Bronchial epithelial cell (primary cell): ENCODE measurements around the gene ETS2. TPM values are rescaled to one million over a fixed set of nuclear protein-coding genes. Genes with fewer than 3 reads are reported as not detected.
A peak's percentile ranks its signal among the peaks of the same experiment; 100 is the strongest.

Experiments
- DNase-seq: peaks from one replicate; pipeline ENCODE4 v3.0.0-alpha.2; 2010; ENCODE audit warnings: low read depth
- FAIRE-seq: peaks from 2 replicates; lab custom pipeline; 2011; peaks lifted over from hg19 to GRCh38; lab: Jason Lieb, UNC
- H3K27me3 ChIP-seq: 2 replicates; pipeline ENCODE4 v1.5.1; 2011; ENCODE audit warnings: low read length; ENCODE audit not compliant: control insufficient read depth, insufficient read depth
- H3K36me3 ChIP-seq: 2 replicates; pipeline ENCODE4 v1.5.1; 2011; ENCODE audit warnings: low read length; ENCODE audit not compliant: control insufficient read depth, insufficient read depth
- H3K4me3 ChIP-seq: 2 replicates; pipeline ENCODE4 v1.5.1; 2011; ENCODE audit warnings: mild to moderate bottlenecking, low read depth, low read length, control low read depth
- CTCF ChIP-seq: IDR thresholded peaks from 2 replicates; pipeline ENCODE4 v1.5.1; 2011; ENCODE audit warnings: mild to moderate bottlenecking, moderate library complexity, low read length, control low read depth, inconsistent platforms; ENCODE audit not compliant: insufficient read depth, severe bottlenecking
- total RNA-seq: library from RNA; depleted of rRNA; stranded (reverse); fragments of >200 nt; gene quantifications from 2 replicates; pipeline ENCODE4 v1.2.1, GENCODE V29; 2014

The ETS2 gene
- total RNA-seq, 1 donor from 2014 or later = 144 TPM

GRCh38 chr21:38813547-38813946 is 7.8 kb downstream of the ETS2 start:
- H3K27me3 ChIP-seq = no peaks in the 10 kb centered on the region

GRCh38 chr21:38814126-38815059 is 8.7 kb downstream of the ETS2 start:
- Histone ChIP-seq H3K36me3 (peaks cover 38% of the 10 kb centered on the region), H3K4me3 (no peak overlapping the region), H3K27me3 (no peaks in the 10 kb centered on the region)
- no peak for TF ChIP-seq CTCF
- FAIRE-seq (no peak), DNase-seq (no peak)

More at GRCh38 chr21:38813547-38813946, 7.8 kb downstream of the ETS2 start:
- Histone ChIP-seq H3K36me3 (peaks cover 39% of the 10 kb centered on the region), H3K4me3 (no peak overlapping the region)
- FAIRE-seq = no peak
- no peak for TF ChIP-seq CTCF
- no peak for DNase-seq

GRCh38 chr21:38815060-38815405 is 9.3 kb downstream of the ETS2 start:
- DNase-seq (peak; percentile 80), FAIRE-seq (no peak)
- Histone ChIP-seq H3K36me3 (peaks cover 43% of the 10 kb centered on the region), H3K27me3 (no peaks in the 10 kb centered on the region), H3K4me3 (no peak overlapping the region)
- TF ChIP-seq CTCF = no peak

- Histone ChIP-seq H3K4me3 (no peak overlapping the region), H3K36me3 (peaks cover 53% of the 10 kb centered on the region), H3K27me3 (no peaks in the 10 kb centered on the region)
- FAIRE-seq (no peak), DNase-seq (no peak)
- no peak for TF ChIP-seq CTCF
Measured at GRCh38 chr21:38816400-38816977, 10.8 kb downstream of the ETS2 start.

GRCh38 chr21:38817371-38818324 is 11.9 kb downstream of the ETS2 start:
- TF ChIP-seq CTCF = no peak
- DNase-seq (peak; percentile 81), FAIRE-seq (peak; percentile 68)
- Histone ChIP-seq H3K36me3 (peaks cover 61% of the 10 kb centered on the region), H3K27me3 (no peaks in the 10 kb centered on the region), H3K4me3 (no peak overlapping the region)
